Adrenal gland (tissue), 5 donors: ENCODE data around the gene PRAF2.

Source experiments
- POLR2A ChIP-seq, 2 donors: fragments of 450-650 bp; IDR thresholded peaks; one replicate each; pipeline ENCODE4 v1.6.1; 2017; ENCODE audit warnings: antibody characterized with exemption in 2 of 2, mild to moderate bottlenecking in 2 of 2, moderate library complexity in 1 of 2
- TF ChIP-seq, protein P1 (sequence below), 6 experiments: fragments of 450-650 bp in 4 of 6; fragments of 200-600 bp in 2 of 6; sonication (generic) in 1 of 6; IDR thresholded peaks; 1 replicate in 5 of 6; 2 replicates in 1 of 6; pipeline versions ENCODE4 v1.5.1 to v1.8.0; 2016 to 2021; ENCODE audit warnings: antibody characterized with exemption in 6 of 6, mild to moderate bottlenecking in 2 of 6, moderate library complexity in 1 of 6
- donor health status: DM: no; HTN: no; CAD: no.

- TF ChIP-seq, protein P1, sequence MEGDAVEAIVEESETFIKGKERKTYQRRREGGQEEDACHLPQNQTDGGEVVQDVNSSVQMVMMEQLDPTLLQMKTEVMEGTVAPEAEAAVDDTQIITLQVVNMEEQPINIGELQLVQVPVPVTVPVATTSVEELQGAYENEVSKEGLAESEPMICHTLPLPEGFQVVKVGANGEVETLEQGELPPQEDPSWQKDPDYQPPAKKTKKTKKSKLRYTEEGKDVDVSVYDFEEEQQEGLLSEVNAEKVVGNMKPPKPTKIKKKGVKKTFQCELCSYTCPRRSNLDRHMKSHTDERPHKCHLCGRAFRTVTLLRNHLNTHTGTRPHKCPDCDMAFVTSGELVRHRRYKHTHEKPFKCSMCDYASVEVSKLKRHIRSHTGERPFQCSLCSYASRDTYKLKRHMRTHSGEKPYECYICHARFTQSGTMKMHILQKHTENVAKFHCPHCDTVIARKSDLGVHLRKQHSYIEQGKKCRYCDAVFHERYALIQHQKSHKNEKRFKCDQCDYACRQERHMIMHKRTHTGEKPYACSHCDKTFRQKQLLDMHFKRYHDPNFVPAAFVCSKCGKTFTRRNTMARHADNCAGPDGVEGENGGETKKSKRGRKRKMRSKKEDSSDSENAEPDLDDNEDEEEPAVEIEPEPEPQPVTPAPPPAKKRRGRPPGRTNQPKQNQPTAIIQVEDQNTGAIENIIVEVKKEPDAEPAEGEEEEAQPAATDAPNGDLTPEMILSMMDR (IDR thresholded peaks at IDR 0.05), result no peak
- no peak for TF ChIP-seq POLR2A (IDR thresholded peaks at IDR 0.05)
Measured at GRCh38 chrX:49059681-49060085, 14.1 kb downstream of the PRAF2 start.
